Measurements from ENCODE around the gene GLOD4. TPM values are rescaled to one million over a fixed set of nuclear protein-coding genes. Genes with fewer than 3 reads are reported as not detected.

Gene GLOD4
- total and polyA plus RNA-seq, 11 donors = 14.0 to 39.7 (median 25.4) TPM

GRCh38 chr17:746783-747629, 35.1 kb downstream of the GLOD4 start:
- peaks cover 0 to 19% (median 12%) of the 10 kb centered on the region in 12 donors for H3K4me1 ChIP-seq
- no peak overlapping the region for H3K27ac ChIP-seq
- no peaks in the 10 kb centered on the region for H3K27me3 ChIP-seq
- no peak for DNase-seq
- H3K36me3 ChIP-seq = peaks cover 0 to 64% (median 52%) of the 10 kb centered on the region in 9 donors
- no peak for ATAC-seq
- no peaks in the 10 kb centered on the region for H3K9me3 ChIP-seq
- no peak overlapping the region for H3K4me3 ChIP-seq
- TF ChIP-seq POLR2A (IDR thresholded peaks at IDR 0.05) = no peak
- no peak for TF ChIP-seq CTCF (IDR thresholded peaks at IDR 0.05)
- WGBS, 4 donors = 88 to 95% (median 92%) methylated on average over 26 to 38 of the region's 38 CpGs
- intact Hi-C loops (cut with DNase I) = no loop called here

GRCh38 chr17:746181-746580, 35.9 kb downstream of the GLOD4 start:
- no peak overlapping the region for H3K27ac ChIP-seq
- TF ChIP-seq POLR2A (IDR thresholded peaks at IDR 0.05) (no peak), CTCF (IDR thresholded peaks at IDR 0.05) (no peak)
- no peaks in the 10 kb centered on the region for H3K9me3 ChIP-seq
- intact Hi-C loops (cut with DNase I) = no loop called here
- DNase-seq = no peak
- peaks cover 0 to 70% (median 60%) of the 10 kb centered on the region in 9 donors for H3K36me3 ChIP-seq
- H3K4me3 ChIP-seq = no peak overlapping the region
- no peak for ATAC-seq
- H3K4me1 ChIP-seq = peaks cover 0 to 14% (median 8%) of the 10 kb centered on the region in 12 donors
- H3K27me3 ChIP-seq = no peaks in the 10 kb centered on the region
- 93 to 97% (median 94%) methylated on average over 5 to 9 of the region's 9 CpGs for WGBS, 4 donors

GRCh38 chr17:745406-745805, 36.7 kb downstream of the GLOD4 start:
- TF ChIP-seq POLR2A (IDR thresholded peaks at IDR 0.05) (no peak), CTCF (IDR thresholded peaks at IDR 0.05) (no peak)
- H3K4me3 ChIP-seq = no peak overlapping the region
- no peaks in the 10 kb centered on the region for H3K9me3 ChIP-seq
- 88 to 94% (median 91%) methylated on average over 5 to 11 of the region's 11 CpGs for WGBS, 4 donors
- ATAC-seq = no peak
- no peak overlapping the region for H3K27ac ChIP-seq
- DNase-seq = no peak
- intact Hi-C loops (cut with DNase I) = no loop called here
- peaks cover 0 to 78% (median 67%) of the 10 kb centered on the region in 9 donors for H3K36me3 ChIP-seq
- no peaks in the 10 kb centered on the region for H3K27me3 ChIP-seq
- H3K4me1 ChIP-seq = peaks cover 0 to 6% (median under 1%) of the 10 kb centered on the region in 12 donors

GRCh38 chr17:744937-745336, 37.1 kb downstream of the GLOD4 start:
- Histone ChIP-seq H3K4me1 (peaks cover 0 to 8% (median 0%) of the 10 kb centered on the region in 12 donors), H3K4me3 (no peak overlapping the region), H3K27ac (no peak overlapping the region), H3K36me3 (peaks cover 0 to 82% (median 72%) of the 10 kb centered on the region in 9 donors), H3K9me3 (no peaks in the 10 kb centered on the region), H3K27me3 (no peaks in the 10 kb centered on the region)
- no peak for TF ChIP-seq POLR2A (IDR thresholded peaks at IDR 0.05)
- no peak for TF ChIP-seq CTCF (IDR thresholded peaks at IDR 0.05)
- DNase-seq = no peak
- no peak for ATAC-seq
- intact Hi-C loops (cut with DNase I) = no loop called here
- 77 to 92% (median 83%) methylated on average over 4 to 9 of the region's 9 CpGs for WGBS, 4 donors
